ENCODE measurements around the gene HMGN1. TPM values are rescaled to one million over a fixed set of nuclear protein-coding genes. Genes with fewer than 3 reads are reported as not detected.
A peak's percentile ranks its signal among the peaks of the same experiment; 100 is the strongest.

The HMGN1 gene
- total and polyA plus RNA-seq, 2 donors from 2014 or later: 174 to 205 TPM

GRCh38 chr21:39346206-39346605 lies 2.7 kb downstream of the HMGN1 start:
- Histone ChIP-seq H3K27me3 (ENCODE audit: control insufficient read depth, insufficient read depth, low read length) (no peaks in the 10 kb centered on the region), H3K27ac (ENCODE audit: low read depth in 2 of 2, low read length in 2 of 2) (no peak overlapping the region), H3K4me3 (ENCODE audit: low read length in 3 of 3) (peak overlapping the region in 1 of 3 donors; percentile 56), H3K36me3 (ENCODE audit: control insufficient read depth in 2 of 3, insufficient read depth in 3 of 3, low read length in 3 of 3) (peaks cover 9 to 18% (median 18%) of the 10 kb centered on the region in 3 donors), H3K9ac (ENCODE audit: low read length in 3 of 3) (peak overlapping the region in 1 of 3 donors; percentile 35), H3K9me3 (ENCODE audit: control insufficient read depth in 2 of 3, insufficient read depth in 1 of 3, low read length in 3 of 3) (no peaks in the 10 kb centered on the region), H3K4me1 (ENCODE audit: control insufficient read depth in 2 of 3, insufficient read depth in 2 of 3, low read depth in 1 of 3, low read length in 3 of 3) (peaks cover 4 to 7% (median 6%) of the 10 kb centered on the region in 3 donors)
- FAIRE-seq (no peak), DNase-seq (no peak)
- intact Hi-C loops (cut with DNase I): no loop called here
- TF ChIP-seq CTCF (IDR thresholded peaks at IDR 0.05; ENCODE audit: borderline replicate concordance, extremely low read depth, insufficient read depth): no peak

- Histone ChIP-seq H3K27me3 (ENCODE audit: control insufficient read depth, insufficient read depth, low read length) (no peaks in the 10 kb centered on the region), H3K9ac (ENCODE audit: low read length in 3 of 3) (peak overlapping the region in 1 of 3 donors; percentile 2), H3K4me3 (ENCODE audit: low read length in 3 of 3) (peak overlapping the region in 2 of 3 donors; percentile 36 to 44), H3K36me3 (ENCODE audit: control insufficient read depth in 2 of 3, insufficient read depth in 3 of 3, low read length in 3 of 3) (peaks cover 9 to 20% (median 18%) of the 10 kb centered on the region in 3 donors), H3K4me1 (ENCODE audit: control insufficient read depth in 2 of 3, insufficient read depth in 2 of 3, low read depth in 1 of 3, low read length in 3 of 3) (peaks cover 4 to 7% (median 6%) of the 10 kb centered on the region in 3 donors), H3K9me3 (ENCODE audit: control insufficient read depth in 2 of 3, insufficient read depth in 1 of 3, low read length in 3 of 3) (no peaks in the 10 kb centered on the region), H3K27ac (ENCODE audit: low read depth in 2 of 2, low read length in 2 of 2) (no peak overlapping the region)
- intact Hi-C loops (cut with DNase I): no loop called here
- no peak for FAIRE-seq
- peak in 1 of 5 donors; percentile 19 for DNase-seq
- no peak for TF ChIP-seq CTCF (IDR thresholded peaks at IDR 0.05; ENCODE audit: borderline replicate concordance, extremely low read depth, insufficient read depth)
Observed at GRCh38 chr21:39345440-39345839, 3.4 kb downstream of the HMGN1 start.

- DNase-seq: peak in 1 of 5 donors; percentile 8
- Histone ChIP-seq H3K4me3 (ENCODE audit: low read length in 3 of 3) (no peak overlapping the region), H3K36me3 (ENCODE audit: control insufficient read depth in 2 of 3, insufficient read depth in 3 of 3, low read length in 3 of 3) (peaks cover 9 to 20% (median 18%) of the 10 kb centered on the region in 3 donors), H3K4me1 (ENCODE audit: control insufficient read depth in 2 of 3, insufficient read depth in 2 of 3, low read depth in 1 of 3, low read length in 3 of 3) (peaks cover 4 to 7% (median 6%) of the 10 kb centered on the region in 3 donors), H3K27ac (ENCODE audit: low read depth in 2 of 2, low read length in 2 of 2) (no peak overlapping the region), H3K9me3 (ENCODE audit: control insufficient read depth in 2 of 3, insufficient read depth in 1 of 3, low read length in 3 of 3) (no peaks in the 10 kb centered on the region), H3K27me3 (ENCODE audit: control insufficient read depth, insufficient read depth, low read length) (no peaks in the 10 kb centered on the region), H3K9ac (ENCODE audit: low read length in 3 of 3) (no peak overlapping the region)
- no peak for TF ChIP-seq CTCF (IDR thresholded peaks at IDR 0.05; ENCODE audit: borderline replicate concordance, extremely low read depth, insufficient read depth)
- intact Hi-C loops (cut with DNase I): no loop called here
- no peak for FAIRE-seq
Observed at GRCh38 chr21:39344848-39345247, 4.0 kb downstream of the HMGN1 start.
